Hypothalamus (tissue), 51 donors: ENCODE measurements around the gene SLC48A1.

ENCODE experiments used
- DNase-seq, 51 donors: peaks; one replicate each; lab custom pipeline; 2025; lab: John Stamatoyannopoulos, UW

The SLC48A1 gene

DNA sequence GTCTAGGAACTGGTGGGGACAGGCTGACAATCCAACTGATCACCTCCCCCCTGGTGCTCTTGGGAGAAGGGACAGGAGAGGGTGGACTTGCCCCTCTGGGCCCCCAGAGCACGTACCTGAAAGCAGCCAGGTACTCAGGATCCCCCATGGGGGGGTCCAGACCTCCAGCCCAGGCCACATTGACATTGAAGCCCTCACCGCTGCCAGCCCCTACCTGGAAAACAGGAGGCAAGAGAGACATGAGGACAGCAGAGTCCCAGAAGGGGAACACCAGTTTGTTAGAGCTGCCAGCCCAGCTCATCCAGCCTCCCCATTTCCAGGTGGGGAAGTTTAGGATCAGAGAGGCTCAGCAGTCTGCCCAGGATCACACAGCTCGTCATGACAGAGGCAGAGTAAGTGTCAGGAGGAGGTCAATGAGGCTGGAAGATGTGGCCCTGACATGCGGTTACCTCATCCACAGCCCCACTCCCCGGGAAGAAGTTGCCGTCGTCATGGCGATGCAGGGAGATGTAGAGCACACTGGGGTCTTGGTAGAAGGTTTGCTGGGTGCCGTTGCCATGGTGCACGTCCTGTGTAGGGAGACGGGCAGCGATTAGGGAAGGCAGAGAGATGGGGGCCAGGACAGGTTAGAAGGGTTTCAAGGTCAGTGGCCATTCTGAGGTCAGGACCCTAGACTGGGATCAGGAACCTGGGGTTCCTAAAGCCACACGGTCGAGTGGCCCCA, 14.7 kb downstream of the SLC48A1 start:
- no peak for DNase-seq

DNA sequence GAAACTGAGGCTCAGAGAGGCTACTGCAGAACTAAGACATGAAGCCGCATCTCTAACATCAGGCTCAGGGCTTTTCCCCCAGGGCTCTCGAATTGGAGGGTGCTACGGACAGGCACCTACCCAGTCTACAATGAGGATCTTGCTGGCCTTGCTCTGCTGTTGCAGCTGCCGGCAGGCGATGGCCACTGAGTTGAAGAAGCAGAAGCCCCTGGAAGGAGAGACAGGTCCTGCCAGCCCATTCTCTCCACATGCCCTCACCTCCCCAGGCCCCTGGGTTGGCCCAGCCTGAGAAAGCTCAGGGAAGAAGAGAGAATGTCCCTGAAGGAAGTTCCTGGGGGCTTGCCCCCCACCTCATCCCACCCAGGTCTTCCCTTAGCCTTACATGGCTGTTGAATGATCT, 16.1 kb downstream of the SLC48A1 start:
- DNase-seq: no peak

DNA sequence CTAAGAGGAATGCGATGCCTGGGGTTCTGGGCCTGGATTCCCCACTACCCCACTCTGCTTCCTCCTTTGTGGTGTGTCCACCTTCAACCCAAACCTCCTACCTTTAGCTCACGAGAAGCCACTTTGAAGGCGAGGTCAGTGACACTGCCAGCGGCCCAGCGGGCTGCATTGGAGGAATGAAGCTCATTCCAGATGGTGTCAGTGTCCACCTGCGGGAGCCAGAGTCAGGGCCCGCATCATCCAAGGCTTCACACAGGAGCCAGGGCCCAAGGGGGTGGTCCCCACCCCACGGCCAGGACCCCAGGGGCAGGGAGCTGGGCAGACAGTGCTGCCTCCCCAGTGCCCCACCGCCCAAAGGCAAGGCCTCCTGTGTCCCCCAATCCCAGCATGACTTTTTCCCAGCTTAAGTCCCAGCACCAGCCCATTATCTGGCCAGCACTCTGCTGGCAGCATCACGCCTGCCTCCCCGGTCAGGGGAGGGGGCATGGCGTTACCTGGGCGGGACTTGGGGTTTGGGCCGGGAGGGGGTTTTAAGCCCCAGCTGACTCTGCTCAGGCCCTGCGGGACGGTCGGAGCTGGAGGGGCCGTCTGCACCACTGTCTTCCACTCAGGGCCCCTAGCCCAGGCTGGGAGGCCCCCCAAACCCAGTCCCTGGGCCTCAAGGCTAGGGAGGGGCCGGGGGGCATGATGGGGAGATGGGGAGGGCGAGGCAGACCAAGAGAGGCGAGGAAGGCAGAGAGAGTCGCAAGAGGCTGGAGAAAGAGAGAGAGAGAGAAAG, 16.9 kb downstream of the SLC48A1 start:
- DNase-seq: no peak

DNA sequence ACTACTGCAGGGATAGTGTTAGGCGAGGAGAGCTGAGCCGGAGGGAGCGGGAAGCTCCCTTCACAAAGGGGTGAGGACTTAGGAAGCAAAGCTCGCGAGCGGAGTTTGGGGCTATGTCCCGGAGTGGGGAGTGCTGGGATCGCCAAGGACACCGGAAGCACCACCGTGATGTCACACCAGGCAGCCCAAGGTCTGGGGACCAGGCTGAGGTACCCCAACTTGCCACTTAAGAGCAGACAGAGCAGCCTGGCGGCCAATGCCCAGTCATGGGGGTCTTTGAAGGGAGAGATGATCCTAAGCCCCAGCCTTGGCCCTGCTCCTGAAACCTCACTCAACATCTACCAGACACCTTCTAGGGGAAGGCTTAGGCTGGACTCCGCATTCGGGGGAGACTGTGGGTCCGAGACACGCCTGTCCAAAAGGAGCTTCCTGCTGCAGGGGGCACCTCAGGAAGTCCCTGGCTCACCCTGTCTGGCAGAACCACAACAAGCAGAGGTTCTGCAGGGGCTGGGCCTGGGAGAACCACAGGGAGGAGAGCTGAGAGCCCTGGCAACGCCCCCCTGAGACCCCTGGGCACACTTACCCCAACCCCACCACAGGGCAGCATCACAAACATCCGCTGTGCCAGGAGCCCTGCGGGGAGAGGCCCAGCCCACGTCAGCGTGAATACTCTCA, 17.8 kb downstream of the SLC48A1 start:
- no peak for DNase-seq

DNA sequence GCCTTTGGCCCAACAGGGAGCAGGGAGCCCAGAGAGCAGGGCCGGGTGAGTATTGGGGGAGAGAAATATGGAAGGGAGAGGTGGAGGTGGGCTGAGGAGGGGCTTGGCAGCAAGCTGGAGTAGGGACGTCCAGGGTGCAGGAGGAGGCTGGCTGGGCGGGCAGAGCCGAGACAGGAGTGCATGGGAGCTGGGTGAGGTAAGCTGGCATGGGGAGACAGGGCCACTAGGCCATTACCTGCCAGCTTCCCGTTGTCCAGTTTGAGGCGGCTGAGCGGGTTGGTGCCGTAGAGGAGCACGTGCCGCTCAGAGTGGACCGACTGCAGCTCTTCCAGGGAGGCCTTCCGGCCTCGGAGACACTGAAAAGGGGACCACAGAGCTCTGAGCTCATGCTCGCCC, 18.3 kb downstream of the SLC48A1 start:
- no peak for DNase-seq

DNA sequence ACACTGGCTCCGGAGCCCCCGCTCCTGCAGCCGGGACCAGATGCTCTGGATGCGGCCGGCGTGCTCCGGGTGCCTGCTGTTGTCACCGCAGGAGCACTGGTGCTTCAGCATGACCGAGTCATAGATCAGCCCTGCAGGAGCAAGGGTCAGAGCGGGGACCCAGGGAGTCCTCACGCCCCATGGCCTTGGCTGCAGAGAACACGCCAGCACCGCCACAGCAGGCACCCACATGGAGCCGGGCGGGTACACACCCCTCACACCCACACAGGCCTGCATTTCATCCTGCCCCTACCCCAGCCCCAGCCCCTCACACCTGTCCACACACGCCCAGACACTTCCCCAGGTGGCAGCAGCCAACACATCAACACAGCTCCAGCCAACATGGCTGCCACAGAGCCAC, 18.8 kb downstream of the SLC48A1 start:
- DNase-seq: no peak

DNA sequence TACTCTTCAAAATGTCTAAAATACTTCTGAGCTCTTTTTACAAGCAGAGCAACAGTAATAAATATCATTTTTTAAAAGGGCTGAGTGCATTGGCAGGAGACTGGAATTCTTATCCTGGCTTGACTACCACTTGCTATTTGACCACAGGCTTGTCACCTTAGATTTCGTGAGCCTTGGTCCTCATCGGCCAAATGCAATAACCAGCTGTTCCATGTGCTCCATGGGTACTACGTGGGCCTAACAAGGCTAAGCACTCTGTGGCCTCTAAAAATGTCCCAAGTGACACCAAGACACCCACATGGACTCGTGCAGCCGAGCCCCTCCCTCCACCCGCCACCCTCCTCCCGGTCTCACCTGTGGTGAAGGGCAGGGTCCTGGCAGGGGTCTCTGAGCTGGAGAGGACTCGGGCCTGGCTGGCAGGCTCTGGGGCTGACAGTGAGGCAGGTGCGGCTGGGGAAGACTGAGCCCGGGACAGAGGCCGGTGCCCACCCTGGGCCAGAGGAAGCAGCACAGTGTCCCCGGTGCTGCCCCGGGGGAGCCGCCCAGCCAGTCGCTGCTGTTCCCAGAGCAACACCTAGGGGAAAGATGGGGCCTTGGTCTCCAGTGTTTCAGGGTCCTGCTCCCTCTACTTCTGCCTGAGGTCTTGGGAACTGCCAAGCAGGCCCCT, 20.1 kb downstream of the SLC48A1 start:
- DNase-seq: no peak

DNA sequence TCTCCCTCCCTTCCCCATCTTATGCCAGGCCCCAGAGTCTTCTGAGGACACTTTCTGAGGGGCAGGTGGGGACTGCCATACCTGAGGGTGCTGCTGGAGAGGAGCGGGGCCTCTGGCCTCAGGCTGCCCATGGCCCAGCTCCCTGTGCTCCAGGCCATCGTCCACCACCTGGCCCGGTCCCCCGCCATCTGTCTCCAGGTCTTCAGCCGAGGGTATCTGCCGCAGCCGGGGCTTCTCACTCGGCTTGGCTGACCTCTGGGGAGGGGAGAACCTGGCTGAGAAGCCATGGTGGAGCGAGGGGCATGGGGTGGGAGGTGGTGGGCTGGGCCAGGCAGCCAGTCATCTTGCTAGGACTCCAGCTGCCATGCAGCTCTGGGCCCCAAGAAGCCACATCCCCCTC, 21.6 kb downstream of the SLC48A1 start:
- DNase-seq: no peak

DNA sequence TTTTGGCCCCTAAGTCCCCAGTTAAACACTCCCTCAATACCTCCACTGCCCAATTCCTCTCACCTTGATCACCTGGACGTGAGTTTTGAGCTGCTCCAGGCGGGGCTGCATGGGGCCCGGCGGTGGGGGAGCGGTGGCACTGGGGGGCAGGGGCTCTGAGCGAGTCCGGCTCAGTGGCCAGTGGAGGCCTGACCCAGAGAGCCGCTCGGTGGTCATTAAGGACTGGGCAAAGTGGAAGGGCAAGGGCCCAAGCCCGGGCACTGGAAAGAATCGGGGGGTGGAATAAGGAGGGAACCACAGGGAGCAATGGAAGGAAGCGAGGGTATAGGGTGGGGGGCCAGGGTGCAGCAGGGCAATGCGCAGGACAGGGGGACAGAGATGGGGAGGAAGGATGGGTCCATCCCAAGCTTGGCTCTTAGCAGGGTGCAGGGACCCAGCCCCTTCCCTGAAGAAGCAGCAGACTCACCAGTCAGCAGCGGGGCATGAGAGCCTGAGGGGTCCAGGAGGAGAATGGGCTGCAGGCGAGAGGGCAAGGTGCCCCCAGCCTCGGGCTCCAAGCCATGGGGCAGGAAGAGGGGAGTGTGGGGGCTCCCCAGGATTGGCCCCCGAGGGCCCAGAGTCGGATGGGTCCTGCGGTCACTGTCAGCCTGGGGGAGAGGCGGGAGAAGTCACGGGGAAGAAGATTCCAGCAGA, 22.2 kb downstream of the SLC48A1 start:
- no peak for DNase-seq

DNA sequence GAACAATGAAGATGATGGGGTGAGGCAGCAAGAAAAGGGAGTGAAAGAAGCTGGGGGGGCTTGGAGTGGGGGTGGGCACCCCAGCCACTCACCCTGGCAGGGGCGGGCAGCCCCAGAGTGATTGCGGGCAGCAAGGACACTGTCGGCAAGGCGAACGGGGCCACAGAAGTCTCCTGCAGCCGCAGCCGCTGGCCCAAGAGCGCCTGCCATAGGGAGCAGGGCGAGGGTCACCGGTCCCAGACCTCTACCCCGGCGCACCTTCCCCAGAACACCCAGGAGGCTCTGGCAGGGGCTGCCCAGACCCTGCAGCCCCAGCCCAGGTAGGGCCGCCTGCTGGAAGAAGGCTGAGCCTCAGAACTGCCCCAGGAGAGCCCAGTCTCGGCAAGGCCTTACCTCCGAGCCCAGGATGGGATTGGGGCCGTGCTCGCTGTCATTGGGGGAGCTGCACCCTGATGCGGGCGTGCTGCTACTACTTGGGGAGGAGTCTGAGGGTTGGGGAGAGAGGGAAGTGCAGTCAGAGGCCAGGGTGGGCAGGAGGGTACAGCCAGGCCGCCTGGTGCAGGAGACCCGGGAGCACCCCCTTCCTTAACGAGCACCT, 22.9 kb downstream of the SLC48A1 start:
- no peak for DNase-seq

DNA sequence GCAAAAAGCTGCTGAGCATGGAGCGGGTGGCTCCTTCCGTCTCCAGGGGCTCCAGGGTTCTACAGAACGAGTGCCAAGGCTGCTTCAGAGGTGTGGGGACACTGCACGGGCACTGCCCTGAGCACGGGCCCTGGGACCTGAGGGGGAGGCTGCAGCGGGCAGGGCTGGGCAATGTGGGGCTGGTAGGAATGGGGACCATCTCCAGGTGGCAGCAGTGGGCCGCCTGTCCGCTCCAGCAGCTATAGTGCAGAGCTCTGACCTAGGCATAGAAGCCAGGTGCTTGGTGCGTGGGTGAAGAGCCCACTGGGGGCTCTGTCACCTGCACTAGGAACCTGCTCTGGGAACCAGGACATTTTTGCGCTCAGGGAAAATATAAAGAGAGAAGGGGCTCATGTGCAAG, 24.4 kb downstream of the SLC48A1 start:
- DNase-seq: peak in 11 of 51 donors; percentile 12 to 64 (median 32)

DNA sequence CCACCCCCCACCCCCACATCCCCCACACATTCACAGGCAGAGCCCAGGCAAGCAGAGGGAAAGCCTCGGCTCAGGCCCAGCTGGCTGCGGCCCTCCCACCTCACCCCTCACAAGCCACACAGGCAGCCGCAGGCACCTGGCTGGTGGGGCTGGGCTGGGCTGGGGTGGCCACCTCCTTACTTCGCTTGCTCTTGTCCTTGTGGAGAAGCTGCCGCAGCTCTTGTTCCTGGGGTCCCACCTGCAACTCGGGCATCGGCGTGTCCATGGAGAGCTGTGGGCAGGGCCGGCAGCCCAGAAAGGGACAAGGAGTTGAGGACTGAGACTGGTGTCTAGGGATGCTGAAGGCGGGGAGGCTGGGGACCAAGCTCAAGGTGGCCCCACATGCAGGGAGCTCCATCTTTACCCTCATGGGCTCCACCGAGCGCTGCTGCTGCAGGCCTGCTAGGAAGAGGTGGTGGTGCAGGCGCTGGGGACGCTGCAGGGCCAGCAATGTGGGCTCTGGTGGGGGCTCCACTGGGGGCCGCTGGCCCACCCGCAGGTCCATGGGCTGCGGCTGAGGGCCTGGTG, 25.4 kb downstream of the SLC48A1 start:
- no peak for DNase-seq

DNA sequence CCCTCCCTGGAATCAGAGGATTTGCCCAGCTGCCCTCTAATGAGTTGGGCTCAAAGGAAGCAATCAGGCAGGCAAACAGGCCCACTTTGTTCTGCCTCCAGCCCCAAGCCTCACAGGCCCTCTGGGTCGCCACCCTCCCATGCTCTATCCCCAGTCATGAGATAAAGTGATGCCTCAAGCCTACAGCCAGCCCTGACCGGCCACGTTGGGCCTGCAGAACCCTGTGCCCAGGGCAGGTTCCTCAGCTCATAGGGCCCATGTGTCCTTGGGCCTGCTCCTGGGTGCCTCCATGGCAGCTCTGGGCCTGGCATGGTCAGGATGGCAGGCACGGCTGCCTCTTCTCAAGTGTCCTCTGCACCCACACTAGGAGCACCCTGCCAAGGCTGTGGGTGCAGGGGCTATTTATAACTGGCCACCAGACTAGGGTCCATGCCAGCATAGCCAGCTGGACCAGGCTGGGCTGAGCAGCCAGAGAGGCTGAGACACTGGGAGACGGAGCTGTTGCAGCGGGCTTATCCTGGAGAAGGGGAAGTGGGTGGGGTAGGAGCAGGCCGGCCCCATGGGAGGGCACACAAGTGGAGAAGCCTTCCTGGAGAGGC, 26.4 kb downstream of the SLC48A1 start:
- peak in 27 of 51 donors; percentile 32 to 82 (median 59) for DNase-seq

DNA sequence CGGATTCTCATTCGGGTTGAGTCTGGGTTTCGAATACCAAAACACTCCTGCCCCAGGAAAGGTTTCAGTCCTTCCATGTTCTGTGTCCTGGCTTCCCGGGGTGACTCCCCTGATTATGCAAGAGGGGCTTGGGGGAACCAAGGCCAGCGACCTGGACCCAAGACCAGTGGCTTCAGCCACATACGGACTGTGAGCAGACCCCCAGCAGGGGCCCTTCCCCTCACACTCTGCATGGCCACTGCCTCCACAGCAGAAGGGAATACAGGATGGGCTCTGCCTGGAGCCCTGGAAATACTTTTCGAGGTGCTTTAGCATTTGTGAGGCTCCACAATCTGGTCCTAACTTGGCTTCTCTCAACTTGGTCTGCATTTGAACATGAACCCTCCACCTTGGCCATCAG, 27.5 kb downstream of the SLC48A1 start:
- no peak for DNase-seq

DNA sequence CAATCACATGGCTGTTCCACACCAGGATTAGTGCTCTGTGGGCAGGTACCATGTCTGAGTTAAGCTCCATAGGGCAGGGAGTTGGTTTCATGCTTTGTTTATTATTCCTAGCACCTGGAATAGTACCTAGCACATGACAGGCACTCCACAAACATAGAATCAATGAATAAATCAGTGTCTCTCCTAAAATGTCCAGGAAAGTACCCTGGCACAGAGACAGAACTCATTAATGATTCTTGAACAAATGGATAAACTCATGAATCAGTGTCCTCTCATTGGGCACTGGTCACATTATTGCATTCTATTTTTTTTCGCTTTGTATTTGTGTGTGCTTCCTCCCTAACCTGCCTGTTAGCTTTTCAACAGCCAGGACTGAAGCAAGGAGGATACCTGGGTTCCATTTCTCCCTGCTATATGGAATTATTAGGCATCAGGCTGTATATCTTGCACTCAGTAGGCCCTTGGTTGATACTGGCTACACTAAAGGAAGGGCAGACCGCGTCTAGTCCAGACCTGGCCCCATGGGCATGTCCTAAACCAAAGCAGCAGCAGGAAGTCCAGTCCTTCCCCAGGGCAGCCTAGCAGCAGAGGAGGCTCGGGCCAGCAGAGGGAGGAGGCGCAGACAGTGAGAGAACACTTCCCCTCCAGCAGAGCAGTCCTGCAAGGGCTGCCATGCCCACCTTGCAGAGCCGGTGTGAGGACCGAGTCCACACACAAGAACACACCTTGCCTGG, 28.3 kb downstream of the SLC48A1 start:
- peak in 5 of 51 donors; percentile 10 to 31 (median 25) for DNase-seq

DNA sequence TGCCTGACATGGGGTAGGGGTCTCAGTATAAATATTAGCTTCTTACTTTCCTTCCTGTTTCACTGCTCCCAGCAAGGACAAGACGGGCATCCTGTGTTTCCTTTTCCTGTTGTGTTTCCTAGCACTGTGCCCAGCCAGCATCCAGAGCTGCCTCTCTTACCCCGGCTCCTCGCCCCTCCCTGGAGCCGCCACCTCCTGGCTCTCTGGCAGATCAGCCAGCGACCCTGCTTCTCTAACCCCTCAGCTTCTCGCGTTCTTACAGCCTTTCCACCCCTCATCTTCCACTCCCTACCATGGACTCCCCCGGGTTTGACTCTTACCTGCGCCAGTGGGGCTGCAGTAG, 28.8 kb downstream of the SLC48A1 start:
- DNase-seq: no peak

DNA sequence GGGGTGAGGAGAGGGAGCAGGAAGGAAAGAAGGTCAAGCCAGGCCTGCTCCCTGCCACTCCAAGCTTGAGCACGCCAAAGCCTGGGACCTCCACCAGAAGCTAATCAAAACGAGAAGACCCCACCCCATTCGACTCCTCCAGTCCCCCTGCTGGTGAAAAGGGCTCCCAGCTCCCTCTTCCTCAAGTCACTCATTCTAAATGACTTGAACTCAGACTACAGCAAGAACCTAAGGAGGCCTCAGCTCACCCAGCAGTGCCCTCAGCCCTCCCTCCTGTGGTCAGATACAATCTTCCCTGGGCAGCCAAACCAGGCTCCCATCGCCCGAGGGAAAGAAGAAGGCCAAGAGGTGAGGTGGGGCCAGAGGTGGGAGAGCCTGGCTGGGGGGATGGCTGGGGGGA, 29.3 kb downstream of the SLC48A1 start:
- no peak for DNase-seq

DNA sequence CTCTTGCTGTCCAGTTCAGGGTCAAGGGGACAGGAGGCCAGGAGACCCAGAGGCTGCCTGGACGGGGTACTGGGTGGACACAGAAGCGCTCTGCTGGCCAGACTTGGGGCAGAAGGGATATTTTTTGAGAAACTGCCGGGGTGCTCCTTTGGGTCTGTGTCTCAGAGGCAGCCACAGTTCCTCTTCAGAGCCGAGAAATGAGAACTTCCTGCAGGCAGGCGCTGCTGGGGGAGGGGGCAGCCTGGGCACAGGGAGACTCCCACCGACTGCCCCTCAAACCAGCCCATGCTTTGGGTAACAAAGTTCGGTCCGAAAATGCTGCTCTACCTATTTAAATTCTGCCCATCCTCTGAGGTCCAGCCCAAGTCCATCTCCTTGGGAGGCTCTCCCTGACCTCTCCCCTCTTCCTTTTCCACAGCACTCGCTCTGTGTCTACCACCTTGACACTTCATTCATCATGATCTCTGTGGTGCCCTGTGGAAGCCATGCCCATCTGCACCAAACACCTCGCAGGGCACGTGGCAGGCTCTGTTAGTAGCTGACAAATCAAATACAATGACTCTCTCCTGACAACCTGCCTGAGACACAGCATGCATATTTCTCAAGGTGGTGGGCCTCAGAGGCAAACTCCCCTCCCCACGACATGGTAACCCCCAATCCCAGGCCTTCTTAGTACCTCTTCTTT, 30.3 kb downstream of the SLC48A1 start:
- DNase-seq: no peak
